ENCODE results near the gene ST7L.
"Not testable (repeated sequence)": the region's sequence is repeated elsewhere in the genome, so short reads cannot be mapped to it uniquely, and the experiment has no call there.

Gene ST7L

GRCh38 chr1:112618721-112619517 is at the start of gene ST7L:
Gene ST7L, minus strand, starts transcription at chr1:112619141. Its CDS starts 28 bp downstream, at chr1:112619113.
- Histone ChIP-seq H3K36me3 (ENCODE audit: control insufficient read depth in 1 of 2, insufficient read depth in 2 of 2, low read length in 2 of 2) (peaks cover 0 to 2% of the 10 kb centered on the region in 2 donors), H3K4me3 (ENCODE audit: low read depth in 1 of 2, low read length in 2 of 2) (peak within 1 kb of the TSS; percentile 98 to 99), H3K9me3 (ENCODE audit: control insufficient read depth in 1 of 2, low read length in 2 of 2) (no peaks in the 10 kb centered on the region), H3K27me3 (ENCODE audit: control insufficient read depth in 1 of 2, insufficient read depth in 2 of 2, low read length in 2 of 2) (no peaks in the 10 kb centered on the region), H3K27ac (ENCODE audit: low read depth, low read length) (peak within 1 kb of the TSS; percentile 95), H3K4me1 (ENCODE audit: control insufficient read depth in 1 of 2, insufficient read depth in 2 of 2, low read length in 2 of 2) (peaks cover 19 to 27% of the 10 kb centered on the region in 2 donors), H3K9ac (ENCODE audit: low read depth in 1 of 2, low read length in 2 of 2) (peak within 1 kb of the TSS; percentile 99 to 100)

- Histone ChIP-seq H3K4me1 (ENCODE audit: control insufficient read depth in 1 of 2, insufficient read depth in 2 of 2, low read length in 2 of 2) (no peaks in the 10 kb centered on the region), H3K4me3 (ENCODE audit: low read depth in 1 of 2, low read length in 2 of 2) (no peak overlapping the region), H3K27ac (ENCODE audit: low read depth, low read length) (no peak overlapping the region), H3K27me3 (ENCODE audit: control insufficient read depth in 1 of 2, insufficient read depth in 2 of 2, low read length in 2 of 2) (no peaks in the 10 kb centered on the region), H3K36me3 (ENCODE audit: control insufficient read depth in 1 of 2, insufficient read depth in 2 of 2, low read length in 2 of 2) (peaks cover 26 to 87% of the 10 kb centered on the region in 2 donors), H3K9me3 (ENCODE audit: control insufficient read depth in 1 of 2, low read length in 2 of 2) (no peaks in the 10 kb centered on the region), H3K9ac (ENCODE audit: low read depth in 1 of 2, low read length in 2 of 2) (no peak overlapping the region)
Observed at GRCh38 chr1:112666946-112667345, 48.0 kb upstream of the ST7L start.

GRCh38 chr1:112665857-112666256 is 46.9 kb upstream of the ST7L start:
- no peaks in the 10 kb centered on the region for H3K4me1 ChIP-seq (ENCODE audit: control insufficient read depth in 1 of 2, insufficient read depth in 2 of 2, low read length in 2 of 2)
- no peak overlapping the region for H3K4me3 ChIP-seq (ENCODE audit: low read depth in 1 of 2, low read length in 2 of 2)
- no peaks in the 10 kb centered on the region for H3K27me3 ChIP-seq (ENCODE audit: control insufficient read depth in 1 of 2, insufficient read depth in 2 of 2, low read length in 2 of 2)
- H3K9me3 ChIP-seq (ENCODE audit: control insufficient read depth in 1 of 2, low read length in 2 of 2), result no peaks in the 10 kb centered on the region
- H3K36me3 ChIP-seq (ENCODE audit: control insufficient read depth in 1 of 2, insufficient read depth in 2 of 2, low read length in 2 of 2), result peaks cover 36 to 90% of the 10 kb centered on the region in 2 donors
- H3K9ac ChIP-seq (ENCODE audit: low read depth in 1 of 2, low read length in 2 of 2), result no peak overlapping the region
- H3K27ac ChIP-seq (ENCODE audit: low read depth, low read length), result no peak overlapping the region

GRCh38 chr1:112651205-112651604 is 32.3 kb upstream of the ST7L start:
- Histone ChIP-seq H3K36me3 (ENCODE audit: control insufficient read depth in 1 of 2, insufficient read depth in 2 of 2, low read length in 2 of 2) (peaks cover 11 to 50% of the 10 kb centered on the region in 2 donors), H3K9ac (ENCODE audit: low read depth in 1 of 2, low read length in 2 of 2) (no peak overlapping the region), H3K4me1 (ENCODE audit: control insufficient read depth in 1 of 2, insufficient read depth in 2 of 2, low read length in 2 of 2) (no peaks in the 10 kb centered on the region), H3K9me3 (ENCODE audit: control insufficient read depth in 1 of 2, low read length in 2 of 2) (no peaks in the 10 kb centered on the region), H3K4me3 (ENCODE audit: low read depth in 1 of 2, low read length in 2 of 2) (no peak overlapping the region), H3K27me3 (ENCODE audit: control insufficient read depth in 1 of 2, insufficient read depth in 2 of 2, low read length in 2 of 2) (no peaks in the 10 kb centered on the region), H3K27ac (ENCODE audit: low read depth, low read length) (no peak overlapping the region)

- H3K4me3 ChIP-seq (ENCODE audit: low read depth in 1 of 2, low read length in 2 of 2), result no peak overlapping the region
- H3K27me3 ChIP-seq (ENCODE audit: control insufficient read depth in 1 of 2, insufficient read depth in 2 of 2, low read length in 2 of 2), result no peaks in the 10 kb centered on the region
- H3K4me1 ChIP-seq (ENCODE audit: control insufficient read depth in 1 of 2, insufficient read depth in 2 of 2, low read length in 2 of 2), result no peaks in the 10 kb centered on the region
- H3K27ac ChIP-seq (ENCODE audit: low read depth, low read length), result no peak overlapping the region
- H3K9ac ChIP-seq (ENCODE audit: low read depth in 1 of 2, low read length in 2 of 2), result no peak overlapping the region
- peaks cover 8 to 44% of the 10 kb centered on the region in 2 donors for H3K36me3 ChIP-seq (ENCODE audit: control insufficient read depth in 1 of 2, insufficient read depth in 2 of 2, low read length in 2 of 2)
- H3K9me3 ChIP-seq (ENCODE audit: control insufficient read depth in 1 of 2, low read length in 2 of 2), result no peaks in the 10 kb centered on the region
Observed at GRCh38 chr1:112646225-112646624, 27.3 kb upstream of the ST7L start.

- no peaks in the 10 kb centered on the region for H3K9me3 ChIP-seq (ENCODE audit: control insufficient read depth in 1 of 2, low read length in 2 of 2)
- peaks cover 0 to 20% of the 10 kb centered on the region in 2 donors for H3K36me3 ChIP-seq (ENCODE audit: control insufficient read depth in 1 of 2, insufficient read depth in 2 of 2, low read length in 2 of 2)
- no peak overlapping the region for H3K27ac ChIP-seq (ENCODE audit: low read depth, low read length)
- no peaks in the 10 kb centered on the region for H3K27me3 ChIP-seq (ENCODE audit: control insufficient read depth in 1 of 2, insufficient read depth in 2 of 2, low read length in 2 of 2)
- no peak overlapping the region for H3K4me3 ChIP-seq (ENCODE audit: low read depth in 1 of 2, low read length in 2 of 2)
- no peak overlapping the region for H3K9ac ChIP-seq (ENCODE audit: low read depth in 1 of 2, low read length in 2 of 2)
- H3K4me1 ChIP-seq (ENCODE audit: control insufficient read depth in 1 of 2, insufficient read depth in 2 of 2, low read length in 2 of 2), result no peaks in the 10 kb centered on the region
Observed at GRCh38 chr1:112643080-112643479, 24.1 kb upstream of the ST7L start.

GRCh38 chr1:112640437-112640836 is 21.5 kb upstream of the ST7L start:
- H3K4me3 ChIP-seq (ENCODE audit: low read depth in 1 of 2, low read length in 2 of 2); H3K9ac ChIP-seq (ENCODE audit: low read depth in 1 of 2, low read length in 2 of 2); H3K27me3 ChIP-seq (ENCODE audit: control insufficient read depth in 1 of 2, insufficient read depth in 2 of 2, low read length in 2 of 2); H3K4me1 ChIP-seq (ENCODE audit: control insufficient read depth in 1 of 2, insufficient read depth in 2 of 2, low read length in 2 of 2); H3K9me3 ChIP-seq (ENCODE audit: control insufficient read depth in 1 of 2, low read length in 2 of 2); H3K27ac ChIP-seq (ENCODE audit: low read depth, low read length): not testable (repeated sequence)
- H3K36me3 ChIP-seq (ENCODE audit: control insufficient read depth in 1 of 2, insufficient read depth in 2 of 2, low read length in 2 of 2), result peaks cover 0 to 15% of the 10 kb centered on the region in 2 donors

- peaks cover 11 to 16% of the 10 kb centered on the region in 2 donors for H3K4me1 ChIP-seq (ENCODE audit: control insufficient read depth in 1 of 2, insufficient read depth in 2 of 2, low read length in 2 of 2)
- H3K4me3 ChIP-seq (ENCODE audit: low read depth in 1 of 2, low read length in 2 of 2), result no peak overlapping the region
- no peaks in the 10 kb centered on the region for H3K27me3 ChIP-seq (ENCODE audit: control insufficient read depth in 1 of 2, insufficient read depth in 2 of 2, low read length in 2 of 2)
- H3K9ac ChIP-seq (ENCODE audit: low read depth in 1 of 2, low read length in 2 of 2), result no peak overlapping the region
- H3K27ac ChIP-seq (ENCODE audit: low read depth, low read length), result no peak overlapping the region
- no peaks in the 10 kb centered on the region for H3K9me3 ChIP-seq (ENCODE audit: control insufficient read depth in 1 of 2, low read length in 2 of 2)
- peaks cover 0 to 2% of the 10 kb centered on the region in 2 donors for H3K36me3 ChIP-seq (ENCODE audit: control insufficient read depth in 1 of 2, insufficient read depth in 2 of 2, low read length in 2 of 2)
Observed at GRCh38 chr1:112638110-112638428, 19.1 kb upstream of the ST7L start.

GRCh38 chr1:112637254-112638109 is 18.5 kb upstream of the ST7L start:
- peaks cover 0 to 2% of the 10 kb centered on the region in 2 donors for H3K36me3 ChIP-seq (ENCODE audit: control insufficient read depth in 1 of 2, insufficient read depth in 2 of 2, low read length in 2 of 2)
- no peak overlapping the region for H3K9ac ChIP-seq (ENCODE audit: low read depth in 1 of 2, low read length in 2 of 2)
- no peaks in the 10 kb centered on the region for H3K27me3 ChIP-seq (ENCODE audit: control insufficient read depth in 1 of 2, insufficient read depth in 2 of 2, low read length in 2 of 2)
- H3K9me3 ChIP-seq (ENCODE audit: control insufficient read depth in 1 of 2, low read length in 2 of 2), result no peaks in the 10 kb centered on the region
- peaks cover 11 to 16% of the 10 kb centered on the region in 2 donors for H3K4me1 ChIP-seq (ENCODE audit: control insufficient read depth in 1 of 2, insufficient read depth in 2 of 2, low read length in 2 of 2)
- no peak overlapping the region for H3K4me3 ChIP-seq (ENCODE audit: low read depth in 1 of 2, low read length in 2 of 2)
- H3K27ac ChIP-seq (ENCODE audit: low read depth, low read length), result no peak overlapping the region

GRCh38 chr1:112636597-112637253 is 17.8 kb upstream of the ST7L start:
- Histone ChIP-seq H3K9ac (ENCODE audit: low read depth in 1 of 2, low read length in 2 of 2) (no peak overlapping the region), H3K27ac (ENCODE audit: low read depth, low read length) (no peak overlapping the region)

More at GRCh38 chr1:112636597-112637253, 17.8 kb upstream of the ST7L start:
- no peak overlapping the region for H3K4me3 ChIP-seq (ENCODE audit: low read depth in 1 of 2, low read length in 2 of 2)
- H3K9me3 ChIP-seq (ENCODE audit: control insufficient read depth in 1 of 2, low read length in 2 of 2), result no peaks in the 10 kb centered on the region
- no peaks in the 10 kb centered on the region for H3K27me3 ChIP-seq (ENCODE audit: control insufficient read depth in 1 of 2, insufficient read depth in 2 of 2, low read length in 2 of 2)
- peaks cover 0 to 2% of the 10 kb centered on the region in 2 donors for H3K36me3 ChIP-seq (ENCODE audit: control insufficient read depth in 1 of 2, insufficient read depth in 2 of 2, low read length in 2 of 2)
- H3K4me1 ChIP-seq (ENCODE audit: control insufficient read depth in 1 of 2, insufficient read depth in 2 of 2, low read length in 2 of 2), result peaks cover 11 to 16% of the 10 kb centered on the region in 2 donors

All from duodenal mucosa (tissue), 2 donors.